Suprapubic skin (tissue), 4 donors: Measurements from ENCODE around the gene PWWP2B.
"Not testable (repeated sequence)": the region's sequence is repeated elsewhere in the genome, so short reads cannot be mapped to it uniquely, and the experiment has no call there.

Source experiments
- CTCF ChIP-seq, 2 donors: fragments of 200-600 bp in 1 of 2; fragments of 450-650 bp in 1 of 2; sonication (generic) in 1 of 2; IDR thresholded peaks; one replicate each; pipeline ENCODE4 v1.5.1; 2016 to 2019; ENCODE audit warnings: antibody characterized with exemption in 2 of 2, mild to moderate bottlenecking in 1 of 2, moderate library complexity in 1 of 2
- EP300 ChIP-seq: sonication (generic); formaldehyde crosslinking; IDR thresholded peaks from one replicate; pipeline ENCODE4 v1.6.1; 2017; ENCODE audit warnings: antibody characterized with exemption
- POLR2AphosphoS5 ChIP-seq, 3 donors: sonication (generic); formaldehyde crosslinking; IDR thresholded peaks; one replicate each; pipeline ENCODE4 v1.6.1; 2017; ENCODE audit warnings: antibody characterized with exemption in 3 of 3

GRCh38 chr10:132386896-132387295 lies 10.1 kb upstream of the PWWP2B start:
- not testable (repeated sequence) for TF ChIP-seq CTCF (IDR thresholded peaks at IDR 0.05); EP300; POLR2AphosphoS5 (IDR thresholded peaks at IDR 0.05)
